HepG2 (cell line): ENCODE measurements around the gene BCL2L1. TPM values are rescaled to one million over a fixed set of nuclear protein-coding genes. Genes with fewer than 3 reads are reported as not detected.

Experiments
- BRD4 ChIP-seq: sonication (generic); formaldehyde crosslinking; IDR thresholded peaks from 2 replicates; pipeline ENCODE4 v1.4.0; 2020; ENCODE audit warnings: missing genetic modification reagents
- CSRNP1 ChIP-seq: sonication (generic); formaldehyde crosslinking; IDR thresholded peaks from 2 replicates; pipeline ENCODE4 v1.8.1; 2023; ENCODE audit warnings: mild to moderate bottlenecking, missing genetic modification reagents
- EEA1 ChIP-seq: sonication (generic); formaldehyde crosslinking; IDR thresholded peaks from 2 replicates; pipeline ENCODE4 v1.5.1; 2020; ENCODE audit warnings: mild to moderate bottlenecking, missing genetic modification reagents, borderline replicate concordance
- FOXP4 ChIP-seq: sonication (generic); formaldehyde crosslinking; IDR thresholded peaks from 2 replicates; pipeline ENCODE4 v1.4.0; 2020; ENCODE audit warnings: missing genetic modification reagents
- GFI1 ChIP-seq: sonication (generic); formaldehyde crosslinking; IDR thresholded peaks from 2 replicates; pipeline ENCODE4 v1.5.0; 2020; ENCODE audit warnings: missing genetic modification reagents, mild to moderate bottlenecking, borderline replicate concordance
- HNRNPL ChIP-seq: fragments of 200-400 bp; formaldehyde crosslinking; IDR thresholded peaks from 2 replicates; pipeline ENCODE4 v1.6.1; 2017; ENCODE audit warnings: mild to moderate bottlenecking, low read depth, low read length
- HNRNPLL ChIP-seq: fragments of 200-400 bp; formaldehyde crosslinking; IDR thresholded peaks from 2 replicates; pipeline ENCODE4 v1.6.1; 2017; ENCODE audit warnings: mild to moderate bottlenecking, low read depth, low read length; ENCODE audit not compliant: poor library complexity, severe bottlenecking
- HOXA3 ChIP-seq: sonication (generic); formaldehyde crosslinking; IDR thresholded peaks from 2 replicates; pipeline ENCODE4 v1.5.0; 2020; ENCODE audit warnings: missing genetic modification reagents
- KDM2A ChIP-seq: sonication (generic); formaldehyde crosslinking; IDR thresholded peaks from 2 replicates; pipeline ENCODE4 v1.4.0; 2020; ENCODE audit warnings: low read depth, missing genetic modification reagents, borderline replicate concordance
- NR1H2 ChIP-seq: sonication (generic); formaldehyde crosslinking; IDR thresholded peaks from 2 replicates; pipeline ENCODE4 v1.8.1; 2022; ENCODE audit warnings: low read depth, missing genetic modification reagents, borderline replicate concordance
- RBFOX2 ChIP-seq: fragments of 200-400 bp; formaldehyde crosslinking; IDR thresholded peaks from 2 replicates; pipeline ENCODE4 v1.6.1; 2017; ENCODE audit warnings: low read depth, mild to moderate bottlenecking, low read length
- SIN3A ChIP-seq: IDR thresholded peaks from 2 replicates; pipeline ENCODE4 v1.6.1; 2011; ENCODE audit warnings: low read depth, mild to moderate bottlenecking, control low read depth, low read length, borderline replicate concordance
- SRSF9 ChIP-seq: fragments of 200-400 bp; formaldehyde crosslinking; IDR thresholded peaks from 2 replicates; pipeline ENCODE4 v1.6.1; 2018; ENCODE audit warnings: borderline replicate concordance, mild to moderate bottlenecking, low read depth, low read length; ENCODE audit not compliant: insufficient read depth, poor library complexity, severe bottlenecking
- UBTF ChIP-seq: sonication (generic); formaldehyde crosslinking; IDR thresholded peaks from 2 replicates; pipeline ENCODE4 v1.4.0; 2020; ENCODE audit warnings: mild to moderate bottlenecking, missing genetic modification reagents
- ZBTB10 ChIP-seq: sonication (generic); formaldehyde crosslinking; IDR thresholded peaks from 2 replicates; pipeline ENCODE4 v1.4.0; 2020; ENCODE audit warnings: missing genetic modification reagents, borderline replicate concordance
- ZNF160 ChIP-seq: sonication (generic); formaldehyde crosslinking; IDR thresholded peaks from 2 replicates; pipeline ENCODE4 v1.8.0; 2022; ENCODE audit warnings: mild to moderate bottlenecking, inconsistent platforms, missing genetic modification reagents
- ZNF468 ChIP-seq: sonication (generic); formaldehyde crosslinking; IDR thresholded peaks from 2 replicates; pipeline ENCODE4 v1.8.0; 2022; ENCODE audit warnings: mild to moderate bottlenecking, moderate library complexity, missing genetic modification reagents
- ZSCAN20 ChIP-seq: sonication (generic); formaldehyde crosslinking; IDR thresholded peaks from 2 replicates; pipeline ENCODE4 v1.4.0; 2020; ENCODE audit warnings: missing genetic modification reagents, mild to moderate bottlenecking, borderline replicate concordance
- polyA plus RNA-seq, 8 experiments: library from polyadenylated mRNA; depleted of rRNA in 3 of 8; stranded (reverse) in 7 of 8; unstranded in 1 of 8; fragments of >200 nt; fragmentation: Illumina TruSeq in 4 of 8; extraction: Trizol in 4 of 8; gene quantifications; 2 replicates each; pipeline versions ENCODE4 v1.2.1 to v1.2.3, GENCODE V29; 2011 to 2016; ENCODE audit warnings: low read depth in 4 of 8, missing spikeins in 1 of 8, mixed read lengths in 1 of 8; ENCODE audit not compliant: insufficient read depth in 1 of 8
- total RNA-seq, 5 experiments: library from RNA; depleted of rRNA; stranded (reverse); fragments of >200 nt; fragmentation: Illumina TruSeq; extraction: Trizol; gene quantifications; 2 replicates each; pipeline ENCODE4 v1.2.3, GENCODE V29; 2016; ENCODE audit warnings: low read depth in 1 of 5

The BCL2L1 gene
- total and polyA plus RNA-seq, 2 of the 13 experiments (the other 11 are each of a cell fraction or from before 2014, with no cell fraction given): 164 to 258 TPM

GRCh38 chr20:31721408-31722256 lies 1.0 kb downstream of the BCL2L1 start (continued):
- TF ChIP-seq ZBTB10: peak; percentile 57; the same call in 1 of the 2 replicates
- TF ChIP-seq KDM2A (CRISPR knock-in tag): peak; percentile 29; the same call in 1 of the 2 replicates
- TF ChIP-seq ZNF468 (CRISPR knock-in tag): no peak
- TF ChIP-seq GFI1 (CRISPR knock-in tag): 0 out of 2 replicates have a peak, but pooled peaks have one; percentile 0
- peak; percentile 88 for TF ChIP-seq RBFOX2
- TF ChIP-seq ZNF160 (CRISPR knock-in tag): peak; percentile 63; the same call in 1 of the 2 replicates
- no peak for TF ChIP-seq HOXA3 (CRISPR knock-in tag)
- no peak; the same call in 1 of the 2 replicates for TF ChIP-seq FOXP4
- TF ChIP-seq SIN3A: no peak
- no peak for TF ChIP-seq SRSF9
- peak; percentile 71 for TF ChIP-seq HNRNPLL
- TF ChIP-seq UBTF: peak; percentile 78
- peak; percentile 86; the same call in 1 of the 2 replicates for TF ChIP-seq EEA1 (CRISPR knock-in tag)
- peak; percentile 81 for TF ChIP-seq BRD4
- no peak for TF ChIP-seq ZSCAN20 (CRISPR knock-in tag)
- TF ChIP-seq CSRNP1 (CRISPR knock-in tag): 0 out of 2 replicates have a peak, but pooled peaks have one; percentile 59
- peak; percentile 85 for TF ChIP-seq HNRNPL
- TF ChIP-seq NR1H2 (CRISPR knock-in tag): 0 out of 2 replicates have a peak, but pooled peaks have one; percentile 61
